Activated CD4-positive, alpha-beta T cell treated with anti-CD3 and anti-CD28 coated beads for 36 hours (primary cell): ENCODE data around the gene SLC8B1. TPM values are rescaled to one million over a fixed set of nuclear protein-coding genes. Genes with fewer than 3 reads are reported as not detected.
"Not testable (repeated sequence)": the region's sequence is repeated elsewhere in the genome, so short reads cannot be mapped to it uniquely, and the experiment has no call there.

Experiments used
- ATAC-seq: fragments of 200-7000 bp; cut with Tn5 transposase; one replicate; pipeline ENCODE4 v1.10.0; 2021; ENCODE audit warnings: mild to moderate bottlenecking, moderate library complexity
- CTCF ChIA-PET: fragments of 350-600 bp; sonication (Branson Sonifier 250); formaldehyde crosslinking; loops from one replicate; lab custom pipeline; 2021; ENCODE audit warnings: antibody characterized with exemption; lab: Charles Lee
- POLR2A ChIA-PET: fragments of 350-600 bp; sonication (Branson Sonifier 250); formaldehyde crosslinking; loops from one replicate; lab custom pipeline; 2021; ENCODE audit warnings: antibody characterized with exemption, inconsistent platforms; lab: Charles Lee
- DNase-seq: peaks from one replicate; pipeline ENCODE4 v3.0.0-alpha.2; 2020
- H3K27ac Mint-ChIP-seq: one replicate; pipeline ENCODE4 v1.8.0; 2021; ENCODE audit warnings: mixed read lengths
- H3K27me3 Mint-ChIP-seq: one replicate; pipeline ENCODE4 v1.8.0; 2021; ENCODE audit warnings: mixed read lengths
- H3K36me3 Mint-ChIP-seq: one replicate; pipeline ENCODE4 v1.8.0; 2021; ENCODE audit warnings: low read depth, mixed read lengths
- H3K4me1 Mint-ChIP-seq: one replicate; pipeline ENCODE4 v1.8.0; 2021; ENCODE audit warnings: mixed read lengths
- H3K4me3 Mint-ChIP-seq: one replicate; pipeline ENCODE4 v1.8.0; 2021; ENCODE audit warnings: mild to moderate bottlenecking, moderate library complexity, mixed read lengths
- H3K9me3 Mint-ChIP-seq: one replicate; pipeline ENCODE4 v1.8.0; 2021; ENCODE audit warnings: low read depth, mixed read lengths
- intact Hi-C, 2 experiments: fragments of 100-400 bp; cut with DNase I in 1 of 2; cut with micrococcal nuclease in 1 of 2; formaldehyde crosslinking; loops; one replicate each; pipeline versions ENCODE4 v1.14.2 to v1.15.1; 2022 to 2024; cut with DNase I, micrococcal nuclease
- total RNA-seq, 2 experiments: library from RNA; stranded (reverse); gene quantifications; one replicate each; pipeline ENCODE4 v1.2.3, GENCODE V29; 2021

Gene SLC8B1
- total RNA-seq, 2 experiments from 2014 or later, result 17.9 to 19.4 TPM

DNA sequence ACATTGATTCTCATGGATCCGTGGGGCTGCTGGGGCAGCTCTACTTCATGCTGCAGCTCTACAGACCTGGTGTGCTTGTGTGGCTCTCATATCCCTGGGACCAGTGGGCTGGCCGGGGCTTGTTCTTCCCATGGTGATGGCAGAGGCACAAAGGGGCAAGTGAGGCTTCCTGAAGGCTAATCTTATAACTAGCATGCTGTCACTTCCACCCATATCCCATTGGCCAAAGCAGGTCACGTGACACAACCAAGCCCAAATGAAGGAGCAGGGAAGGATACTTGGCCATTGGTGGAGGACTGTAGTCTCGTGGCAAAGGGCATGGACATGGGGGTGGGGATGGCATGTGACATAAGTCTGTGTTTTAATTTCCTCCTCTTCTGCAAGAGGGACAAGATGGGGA lies 33.4 kb upstream of the SLC8B1 start:
- DNase-seq (no peak), ATAC-seq (no peak)
- Mint-ChIP-seq H3K9me3 (no peaks in the 10 kb centered on the region), H3K27me3 (no peaks in the 10 kb centered on the region), H3K4me1 (peaks cover 2% of the 10 kb centered on the region), H3K27ac (no peak overlapping the region), H3K36me3 (peaks cover 7% of the 10 kb centered on the region), H3K4me3 (no peak overlapping the region)
- POLR2A ChIA-PET, result no interaction called here
- intact Hi-C loops, result no loop called here
- CTCF ChIA-PET, result no interaction called here

- no peak overlapping the region for H3K27ac Mint-ChIP-seq
- no peaks in the 10 kb centered on the region for H3K9me3 Mint-ChIP-seq
- CTCF ChIA-PET, result no interaction called here
- intact Hi-C loops, result no loop called here
- no peak for ATAC-seq
- DNase-seq, result no peak
- no peak overlapping the region for H3K4me3 Mint-ChIP-seq
- H3K4me1 Mint-ChIP-seq, result peaks cover 2% of the 10 kb centered on the region
- peaks cover 3% of the 10 kb centered on the region for H3K36me3 Mint-ChIP-seq
- no peaks in the 10 kb centered on the region for H3K27me3 Mint-ChIP-seq
- POLR2A ChIA-PET, result no interaction called here
Observed at GRCh38 chr12:113366827-113367226, 31.9 kb upstream of the SLC8B1 start.

- no peak overlapping the region for H3K27ac Mint-ChIP-seq
- H3K4me1 Mint-ChIP-seq, result peaks cover 6% of the 10 kb centered on the region
- POLR2A ChIA-PET, result no interaction called here
- ATAC-seq, result no peak
- peaks cover 3% of the 10 kb centered on the region for H3K36me3 Mint-ChIP-seq
- no peak for DNase-seq
- H3K9me3 Mint-ChIP-seq, result no peaks in the 10 kb centered on the region
- no peaks in the 10 kb centered on the region for H3K27me3 Mint-ChIP-seq
- no peak overlapping the region for H3K4me3 Mint-ChIP-seq
- intact Hi-C loops, result no loop called here
- CTCF ChIA-PET, result no interaction called here
Observed at GRCh38 chr12:113365639-113366395, 30.9 kb upstream of the SLC8B1 start.

GRCh38 chr12:113364698-113365097 lies 29.8 kb upstream of the SLC8B1 start:
- Mint-ChIP-seq H3K27me3 (no peaks in the 10 kb centered on the region), H3K4me1 (peaks cover 12% of the 10 kb centered on the region), H3K27ac (no peak overlapping the region), H3K4me3 (no peak overlapping the region), H3K9me3 (no peaks in the 10 kb centered on the region), H3K36me3 (peaks cover 3% of the 10 kb centered on the region)
- POLR2A ChIA-PET, result no interaction called here
- DNase-seq (no peak), ATAC-seq (no peak)
- CTCF ChIA-PET, result no interaction called here
- intact Hi-C loops, result no loop called here

- H3K27ac Mint-ChIP-seq, result no peak overlapping the region
Observed at GRCh38 chr12:113361574-113362370, 26.9 kb upstream of the SLC8B1 start.

DNA sequence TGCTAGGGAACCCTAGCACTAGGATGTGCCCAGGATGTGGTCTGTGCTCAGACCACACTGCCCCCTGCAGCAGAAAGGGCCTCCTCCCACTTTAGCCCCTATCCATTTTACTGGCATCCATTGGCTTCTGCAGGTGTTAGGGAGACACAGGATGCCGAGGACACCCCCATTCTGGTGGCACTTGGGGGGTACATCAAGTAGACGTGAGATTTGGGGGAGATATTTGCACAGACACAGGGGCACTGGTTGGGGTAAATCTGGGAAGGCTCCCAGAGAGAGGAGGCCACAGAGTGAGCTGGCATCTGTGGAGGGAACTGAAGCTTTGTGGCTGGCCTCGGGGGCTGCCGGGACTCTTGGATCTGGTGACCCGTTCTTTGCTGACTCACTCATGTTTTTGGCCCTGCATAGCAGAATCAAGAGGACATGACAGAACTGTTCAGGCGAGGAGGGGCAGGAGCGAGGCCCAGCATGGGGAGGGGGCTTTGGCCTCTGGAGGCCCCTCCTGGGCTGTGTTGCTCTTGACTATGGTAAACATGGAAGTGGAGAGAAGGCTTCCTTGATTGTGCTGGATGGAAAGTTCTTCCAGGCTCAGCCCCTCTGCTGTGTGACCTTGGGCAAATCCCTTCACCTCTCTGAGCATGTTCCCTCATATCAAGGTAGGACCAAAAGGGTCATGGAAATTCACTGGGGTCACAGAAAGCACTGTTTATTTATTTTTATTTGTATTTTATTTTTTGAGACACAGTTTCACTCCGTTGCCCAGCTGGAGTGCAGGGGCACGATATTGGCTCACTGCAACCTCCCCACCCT lies 25.2 kb upstream of the SLC8B1 start:
- ChIA-PET CTCF (no interaction called here), POLR2A (no interaction called here)
- Mint-ChIP-seq H3K27ac (no peak overlapping the region), H3K9me3 (no peaks in the 10 kb centered on the region), H3K36me3 (peaks cover 3% of the 10 kb centered on the region), H3K4me1 (peaks cover 23% of the 10 kb centered on the region), H3K4me3 (peak overlapping the region; percentile 84), H3K27me3 (no peaks in the 10 kb centered on the region)
- no peak for ATAC-seq
- DNase-seq, result peak; percentile 19
- intact Hi-C loops, result loop anchor here in 1 of 2 experiments (2.0 kb wide), 1 partner anchor 603 kb away; no protein-coding TSS in a partner anchor

More at GRCh38 chr12:113361574-113362370, 26.9 kb upstream of the SLC8B1 start:
- H3K36me3 Mint-ChIP-seq, result peaks cover 3% of the 10 kb centered on the region
- H3K4me3 Mint-ChIP-seq, result no peak overlapping the region
- no peak for DNase-seq
- CTCF ChIA-PET, result interaction anchor here (0.6 to 1.5 kb wide), 4 partner anchors 26 to 100 kb away, joined by 3 to 7 read pairs (median 4); no protein-coding TSS in a partner anchor
- POLR2A ChIA-PET, result no interaction called here
- no peaks in the 10 kb centered on the region for H3K27me3 Mint-ChIP-seq
- intact Hi-C loops, result no loop called here
- no peaks in the 10 kb centered on the region for H3K9me3 Mint-ChIP-seq
- ATAC-seq, result no peak
- peaks cover 23% of the 10 kb centered on the region for H3K4me1 Mint-ChIP-seq

GRCh38 chr12:113359133-113359938 lies 24.4 kb upstream of the SLC8B1 start:
- H3K27ac Mint-ChIP-seq, result peak overlapping the region; percentile 82
- CTCF ChIA-PET, result no interaction called here
- peaks cover 23% of the 10 kb centered on the region for H3K4me1 Mint-ChIP-seq
- no peaks in the 10 kb centered on the region for H3K27me3 Mint-ChIP-seq
- peaks cover 2% of the 10 kb centered on the region for H3K36me3 Mint-ChIP-seq
- intact Hi-C loops, result loop anchor here in 1 of 2 experiments (2.0 kb wide), 1 partner anchor 603 kb away; no protein-coding TSS in a partner anchor
- peak overlapping the region; percentile 84 for H3K4me3 Mint-ChIP-seq
- H3K9me3 Mint-ChIP-seq, result no peaks in the 10 kb centered on the region
- POLR2A ChIA-PET, result interaction anchor here (0.7 kb wide), 1 partner anchor 63 kb away, joined by 3 read pairs; no protein-coding TSS in a partner anchor
- ATAC-seq (no peak), DNase-seq (no peak)

DNA sequence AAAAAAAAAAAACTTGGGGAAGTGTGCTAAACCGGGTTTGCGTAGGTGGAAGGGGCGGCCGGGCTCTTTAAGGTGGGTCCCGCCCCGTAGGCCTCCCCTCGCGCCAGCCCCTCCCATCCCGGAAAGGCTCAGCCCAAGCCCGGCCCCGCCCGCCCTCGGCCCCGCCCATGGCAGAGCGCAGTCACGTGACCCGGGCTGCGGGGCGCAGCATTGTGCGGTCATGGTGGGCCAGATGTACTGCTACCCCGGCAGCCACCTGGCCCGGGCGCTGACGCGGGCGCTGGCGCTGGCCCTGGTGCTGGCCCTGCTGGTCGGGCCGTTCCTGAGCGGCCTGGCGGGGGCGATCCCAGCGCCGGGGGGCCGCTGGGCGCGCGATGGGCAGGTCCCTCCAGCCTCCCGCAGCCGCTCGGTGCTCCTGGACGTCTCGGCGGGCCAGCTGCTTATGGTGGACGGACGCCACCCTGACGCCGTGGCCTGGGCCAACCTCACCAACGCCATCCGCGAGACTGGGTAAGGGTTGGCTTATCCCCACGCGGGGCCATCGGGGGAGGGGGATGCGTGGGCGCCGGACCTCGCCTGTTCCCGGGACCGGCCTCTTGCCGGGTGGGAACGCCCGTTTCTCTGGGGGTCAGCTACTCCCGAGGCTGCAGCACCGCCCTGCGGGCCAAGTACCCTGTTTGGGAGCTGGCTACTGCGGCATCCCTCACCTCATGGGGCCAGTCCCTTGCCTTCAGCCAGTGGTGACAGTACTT lies 23.6 kb upstream of the SLC8B1 start, which contains the start of gene PLBD2:
PLBD2 (plus strand) TSS at position 207 of the 752 bp plus-strand sequence; CDS start at position 221, 14 bp downstream.
- Mint-ChIP-seq H3K9me3 (no peaks in the 10 kb centered on the region), H3K27me3 (no peaks in the 10 kb centered on the region), H3K36me3 (no peaks in the 10 kb centered on the region), H3K4me3 (peak within 1 kb of the TSS; percentile 84), H3K4me1 (peaks cover 22% of the 10 kb centered on the region), H3K27ac (peak within 1 kb of the TSS; percentile 86)
- ATAC-seq (peak; percentile 98), DNase-seq (peak; percentile 98)
- ChIA-PET POLR2A (interaction anchor here (0.7 kb wide), 1 partner anchor 64 kb away, joined by 3 read pairs; no protein-coding TSS in a partner anchor), CTCF (interaction anchor here (0.9 kb wide), 1 partner anchor 23 kb away, joined by 4 read pairs; the partner anchor contains the start of gene SLC8B1)
- intact Hi-C loops, result loop anchor here (1.0 to 2.0 kb wide), 7 partner anchors 23 to 604 kb away; partner anchors contain the start of genes SLC8B1 (in 2 of the 2), DDX54 (in 1 of the 2), OAS2 (in 1 of the 2) and RITA1 (in 1 of the 2)

GRCh38 chr12:113354192-113354591 lies 19.3 kb upstream of the SLC8B1 start:
- ATAC-seq, DNase-seq, H3K4me1 Mint-ChIP-seq, H3K9me3 Mint-ChIP-seq, H3K27me3 Mint-ChIP-seq, H3K27ac Mint-ChIP-seq, intact Hi-C loops, H3K36me3 Mint-ChIP-seq, H3K4me3 Mint-ChIP-seq, CTCF ChIA-PET, POLR2A ChIA-PET: not testable (repeated sequence)

- Mint-ChIP-seq H3K4me1 (peaks cover 2% of the 10 kb centered on the region), H3K27ac (no peak overlapping the region), H3K36me3 (no peaks in the 10 kb centered on the region), H3K9me3 (no peaks in the 10 kb centered on the region), H3K4me3 (no peak overlapping the region), H3K27me3 (peaks cover 4% of the 10 kb centered on the region)
- POLR2A ChIA-PET, result interaction anchor here (0.6 kb wide), 1 partner anchor 105 kb away, joined by 3 read pairs; no protein-coding TSS in a partner anchor
- DNase-seq, result no peak
- intact Hi-C loops, result no loop called here
- CTCF ChIA-PET, result interaction anchor here (1.0 kb wide), 1 partner anchor 179 kb away, joined by 5 read pairs; no protein-coding TSS in a partner anchor
- ATAC-seq, result no peak
Observed at GRCh38 chr12:113351089-113351488, 16.2 kb upstream of the SLC8B1 start.
